ENCODE measurements around the gene RPS19BP1.

DNA sequence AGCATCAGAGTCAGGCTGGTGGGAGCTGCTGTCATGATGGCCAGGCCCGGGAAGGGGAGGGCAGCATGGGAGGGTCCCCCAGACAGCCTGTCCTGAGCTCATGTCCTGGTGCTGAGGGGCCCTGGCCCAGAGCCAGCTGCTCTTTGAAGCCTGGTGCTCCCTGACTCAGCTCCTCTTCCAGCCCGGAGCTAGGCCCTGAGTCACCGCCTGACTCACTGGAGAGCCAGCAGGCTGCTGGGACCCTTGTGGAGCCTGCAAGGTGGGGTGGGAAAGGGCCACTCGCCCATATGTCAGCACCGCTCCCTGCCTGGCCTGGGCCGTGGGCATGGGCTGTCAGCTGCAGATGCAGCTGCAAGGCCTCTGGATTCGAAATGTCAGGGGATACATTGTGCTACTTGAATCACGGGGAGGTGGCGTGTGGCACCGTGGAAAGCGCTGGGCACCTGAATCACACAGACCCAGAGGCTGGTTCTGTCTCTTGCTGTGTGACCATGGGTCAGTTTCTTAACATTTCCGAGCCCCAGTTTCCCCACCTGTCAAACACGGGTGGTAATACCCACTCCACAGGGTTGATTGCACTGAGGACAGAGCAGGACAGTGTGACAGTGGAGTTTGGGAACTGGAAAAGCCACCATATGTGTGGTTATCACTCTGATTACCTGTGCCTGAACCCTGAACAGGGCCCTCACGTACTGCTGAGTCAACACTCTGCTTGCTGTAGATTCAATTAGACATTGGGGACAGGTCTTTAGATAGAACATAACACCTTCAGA lies 42.4 kb upstream of the RPS19BP1 start:
- TF ChIP-seq, protein P1, sequence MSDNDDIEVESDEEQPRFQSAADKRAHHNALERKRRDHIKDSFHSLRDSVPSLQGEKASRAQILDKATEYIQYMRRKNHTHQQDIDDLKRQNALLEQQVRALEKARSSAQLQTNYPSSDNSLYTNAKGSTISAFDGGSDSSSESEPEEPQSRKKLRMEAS (IDR thresholded peaks at IDR 0.05): no peak
- TF ChIP-seq FOXM1 (IDR thresholded peaks at IDR 0.05; ENCODE audit: borderline replicate concordance, low read depth) (no peak), TAF1 (IDR thresholded peaks at IDR 0.05; ENCODE audit: low read depth) (no peak), RAD21 (IDR thresholded peaks at IDR 0.05; ENCODE audit: low read depth) (no peak), TEAD4 (IDR thresholded peaks at IDR 0.05) (no peak), YY1 (IDR thresholded peaks at IDR 0.05; ENCODE audit: low read depth) (no peak), EP300 (IDR thresholded peaks at IDR 0.05; ENCODE audit: borderline replicate concordance) (peak; percentile 23; the same call in 1 of the 2 replicates), CEBPB (IDR thresholded peaks at IDR 0.05) (no peak), TCF12 (IDR thresholded peaks at IDR 0.05; ENCODE audit: low read depth) (no peak; the same call in 1 of the 2 replicates), ZBTB7A (IDR thresholded peaks at IDR 0.05; ENCODE audit: low read depth) (peak; percentile 73), EGR1 (IDR thresholded peaks at IDR 0.05) (no peak)
- TF ChIP-seq, protein P2, sequence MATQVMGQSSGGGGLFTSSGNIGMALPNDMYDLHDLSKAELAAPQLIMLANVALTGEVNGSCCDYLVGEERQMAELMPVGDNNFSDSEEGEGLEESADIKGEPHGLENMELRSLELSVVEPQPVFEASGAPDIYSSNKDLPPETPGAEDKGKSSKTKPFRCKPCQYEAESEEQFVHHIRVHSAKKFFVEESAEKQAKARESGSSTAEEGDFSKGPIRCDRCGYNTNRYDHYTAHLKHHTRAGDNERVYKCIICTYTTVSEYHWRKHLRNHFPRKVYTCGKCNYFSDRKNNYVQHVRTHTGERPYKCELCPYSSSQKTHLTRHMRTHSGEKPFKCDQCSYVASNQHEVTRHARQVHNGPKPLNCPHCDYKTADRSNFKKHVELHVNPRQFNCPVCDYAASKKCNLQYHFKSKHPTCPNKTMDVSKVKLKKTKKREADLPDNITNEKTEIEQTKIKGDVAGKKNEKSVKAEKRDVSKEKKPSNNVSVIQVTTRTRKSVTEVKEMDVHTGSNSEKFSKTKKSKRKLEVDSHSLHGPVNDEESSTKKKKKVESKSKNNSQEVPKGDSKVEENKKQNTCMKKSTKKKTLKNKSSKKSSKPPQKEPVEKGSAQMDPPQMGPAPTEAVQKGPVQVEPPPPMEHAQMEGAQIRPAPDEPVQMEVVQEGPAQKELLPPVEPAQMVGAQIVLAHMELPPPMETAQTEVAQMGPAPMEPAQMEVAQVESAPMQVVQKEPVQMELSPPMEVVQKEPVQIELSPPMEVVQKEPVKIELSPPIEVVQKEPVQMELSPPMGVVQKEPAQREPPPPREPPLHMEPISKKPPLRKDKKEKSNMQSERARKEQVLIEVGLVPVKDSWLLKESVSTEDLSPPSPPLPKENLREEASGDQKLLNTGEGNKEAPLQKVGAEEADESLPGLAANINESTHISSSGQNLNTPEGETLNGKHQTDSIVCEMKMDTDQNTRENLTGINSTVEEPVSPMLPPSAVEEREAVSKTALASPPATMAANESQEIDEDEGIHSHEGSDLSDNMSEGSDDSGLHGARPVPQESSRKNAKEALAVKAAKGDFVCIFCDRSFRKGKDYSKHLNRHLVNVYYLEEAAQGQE (IDR thresholded peaks at IDR 0.05; ENCODE audit: low read depth): no peak
- TF ChIP-seq, protein P3, sequence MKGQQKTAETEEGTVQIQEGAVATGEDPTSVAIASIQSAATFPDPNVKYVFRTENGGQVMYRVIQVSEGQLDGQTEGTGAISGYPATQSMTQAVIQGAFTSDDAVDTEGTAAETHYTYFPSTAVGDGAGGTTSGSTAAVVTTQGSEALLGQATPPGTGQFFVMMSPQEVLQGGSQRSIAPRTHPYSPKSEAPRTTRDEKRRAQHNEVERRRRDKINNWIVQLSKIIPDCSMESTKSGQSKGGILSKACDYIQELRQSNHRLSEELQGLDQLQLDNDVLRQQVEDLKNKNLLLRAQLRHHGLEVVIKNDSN (IDR thresholded peaks at IDR 0.05): no peak
